Thyroid gland (tissue), 4 donors: ENCODE measurements around the gene S100A2. TPM values are rescaled to one million over a fixed set of nuclear protein-coding genes. Genes with fewer than 3 reads are reported as not detected.
A peak's percentile ranks its signal among the peaks of the same experiment; 100 is the strongest.

Source experiments
- DNase-seq, 2 donors: peaks; one replicate each; pipeline ENCODE4 v3.0.0-alpha.2; 2019
- H3K27ac ChIP-seq, 3 donors: fragments of 200-600 bp; sonication (generic); 1 replicate in 2 of 3; 2 replicates in 1 of 3; pipeline ENCODE4 v1.5.1; 2016 to 2019; ENCODE audit warnings: mild to moderate bottlenecking in 1 of 3, moderate library complexity in 1 of 3
- H3K27me3 ChIP-seq: fragments of 200-600 bp; sonication (generic); one replicate; pipeline ENCODE4 v1.5.1; 2019
- H3K36me3 ChIP-seq, 2 donors: fragments of 200-600 bp; sonication (generic); one replicate each; pipeline ENCODE4 v1.5.1; 2016 to 2019
- H3K4me1 ChIP-seq, 2 donors: fragments of 200-600 bp; sonication (generic); one replicate each; pipeline ENCODE4 v1.5.1; 2017 to 2019
- H3K4me3 ChIP-seq, 3 donors: fragments of 200-600 bp; sonication (generic); replicated peaks in 1 of 3; 1 replicate in 2 of 3; 2 replicates in 1 of 3; pipeline ENCODE4 v1.5.1; 2016; ENCODE audit warnings: mild to moderate bottlenecking in 1 of 3
- H3K9me3 ChIP-seq: fragments of 200-600 bp; sonication (generic); one replicate; pipeline ENCODE4 v1.5.1; 2017
- POLR2A ChIP-seq, 2 donors: fragments of 450-650 bp; IDR thresholded peaks; one replicate each; pipeline ENCODE4 v1.6.1; 2017; ENCODE audit warnings: antibody characterized with exemption in 2 of 2, mild to moderate bottlenecking in 2 of 2, moderate library complexity in 1 of 2
- WGBS, 2 donors: methylation state at CpG; one replicate each; pipeline ENCODE4 v1.1.5; 2017; 5-methylcytosine and 5-hydroxymethylcytosine counted together
- intact Hi-C: fragments of 100-400 bp; cut with DNase I; formaldehyde crosslinking; loops from one replicate; pipeline ENCODE4 v1.15.1; 2023
- total RNA-seq, 4 donors: library from RNA; depleted of rRNA; stranded (reverse); fragments of >200 nt; gene quantifications; one replicate each; pipeline ENCODE4 v1.2.3, GENCODE V29; 2016
- TF ChIP-seq, protein P1 (sequence below), 6 experiments: fragments of 200-600 bp in 3 of 6; fragments of 450-650 bp in 3 of 6; sonication (generic) in 3 of 6; IDR thresholded peaks; one replicate each; pipeline ENCODE4 v1.5.1; 2016 to 2019; ENCODE audit warnings: antibody characterized with exemption in 6 of 6, mild to moderate bottlenecking in 2 of 6, inconsistent platforms in 1 of 6, moderate library complexity in 1 of 6

S100A2 gene
- 10 to 100 TPM in 1 of 4 donors, 1 to 10 TPM in 3; 2.6 to 10.1 (median 5.9) TPM for total RNA-seq

- Histone ChIP-seq H3K27me3 (no peaks in the 10 kb centered on the region), H3K27ac (peak within 1 kb of the TSS; percentile 96 to 99 (median 99)), H3K4me1 (peaks cover 33 to 60% of the 10 kb centered on the region in 2 donors), H3K4me3 (no peak within 1 kb of the TSS), H3K36me3 (no peaks in the 10 kb centered on the region), H3K9me3 (no peaks in the 10 kb centered on the region)
- WGBS, 2 donors = 19 to 32% methylated on average over 8 of the region's 8 CpGs
- intact Hi-C loops = no loop called here
- peak; percentile 90 to 92 for DNase-seq
- TF ChIP-seq, protein P1, sequence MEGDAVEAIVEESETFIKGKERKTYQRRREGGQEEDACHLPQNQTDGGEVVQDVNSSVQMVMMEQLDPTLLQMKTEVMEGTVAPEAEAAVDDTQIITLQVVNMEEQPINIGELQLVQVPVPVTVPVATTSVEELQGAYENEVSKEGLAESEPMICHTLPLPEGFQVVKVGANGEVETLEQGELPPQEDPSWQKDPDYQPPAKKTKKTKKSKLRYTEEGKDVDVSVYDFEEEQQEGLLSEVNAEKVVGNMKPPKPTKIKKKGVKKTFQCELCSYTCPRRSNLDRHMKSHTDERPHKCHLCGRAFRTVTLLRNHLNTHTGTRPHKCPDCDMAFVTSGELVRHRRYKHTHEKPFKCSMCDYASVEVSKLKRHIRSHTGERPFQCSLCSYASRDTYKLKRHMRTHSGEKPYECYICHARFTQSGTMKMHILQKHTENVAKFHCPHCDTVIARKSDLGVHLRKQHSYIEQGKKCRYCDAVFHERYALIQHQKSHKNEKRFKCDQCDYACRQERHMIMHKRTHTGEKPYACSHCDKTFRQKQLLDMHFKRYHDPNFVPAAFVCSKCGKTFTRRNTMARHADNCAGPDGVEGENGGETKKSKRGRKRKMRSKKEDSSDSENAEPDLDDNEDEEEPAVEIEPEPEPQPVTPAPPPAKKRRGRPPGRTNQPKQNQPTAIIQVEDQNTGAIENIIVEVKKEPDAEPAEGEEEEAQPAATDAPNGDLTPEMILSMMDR (IDR thresholded peaks at IDR 0.05) = no peak
- peak in 1 of 2 donors; percentile 51 for TF ChIP-seq POLR2A (IDR thresholded peaks at IDR 0.05)
Measured at GRCh38 chr1:153565529-153566374, at the start of gene S100A2. Gene S100A2 (minus strand): TSS chr1:153565844. CDS start chr1:153563877, 1,967 bp downstream.

DNA sequence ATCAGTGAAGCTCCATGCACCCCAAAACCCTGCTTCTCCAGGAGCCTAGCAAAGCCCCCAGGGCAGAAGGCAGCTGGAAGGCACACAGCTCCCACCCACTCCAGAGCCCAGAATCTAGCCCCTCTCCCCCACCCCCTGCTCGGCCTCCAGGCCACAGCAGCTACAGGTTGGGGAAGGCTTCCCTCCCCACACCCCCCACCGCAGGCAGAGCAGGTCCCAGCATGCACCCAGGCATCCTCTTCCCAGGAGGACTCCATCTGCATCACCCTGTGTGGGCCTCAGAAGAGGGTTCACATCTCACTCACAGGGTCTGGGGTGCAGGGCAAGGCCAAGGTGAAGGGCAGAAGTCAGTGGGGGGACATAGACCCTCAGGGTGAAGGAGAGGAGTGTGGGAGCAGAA is 49.8 kb upstream of the S100A2 start:
- intact Hi-C loops = no loop called here
- peak overlapping the region in 1 of 3 donors; percentile 19 for H3K4me3 ChIP-seq
- H3K9me3 ChIP-seq = no peaks in the 10 kb centered on the region
- H3K27ac ChIP-seq = peak overlapping the region; percentile 75 to 89 (median 77)
- H3K4me1 ChIP-seq = peaks cover 58 to 69% of the 10 kb centered on the region in 2 donors
- H3K27me3 ChIP-seq = no peaks in the 10 kb centered on the region
- no peak for DNase-seq
- H3K36me3 ChIP-seq = peaks cover 0 to 8% of the 10 kb centered on the region in 2 donors
- WGBS, 2 donors = 60 to 67% methylated on average over 1 of the region's 2 CpGs
- TF ChIP-seq, protein P1 (IDR thresholded peaks at IDR 0.05) = no peak
- no peak for TF ChIP-seq POLR2A (IDR thresholded peaks at IDR 0.05)

GRCh38 chr1:153614906-153615305 is 49.3 kb upstream of the S100A2 start:
- no peak for DNase-seq
- TF ChIP-seq, protein P1 (IDR thresholded peaks at IDR 0.05) = no peak
- TF ChIP-seq POLR2A (IDR thresholded peaks at IDR 0.05) = no peak
- Histone ChIP-seq H3K27ac (peak overlapping the region; percentile 75 to 89 (median 77)), H3K27me3 (no peaks in the 10 kb centered on the region), H3K4me1 (peaks cover 63 to 74% of the 10 kb centered on the region in 2 donors), H3K9me3 (no peaks in the 10 kb centered on the region), H3K36me3 (peaks cover 0 to 6% of the 10 kb centered on the region in 2 donors), H3K4me3 (no peak overlapping the region)
- WGBS, 2 donors = 84 to 100% methylated on average over 2 to 7 of the region's 7 CpGs
- intact Hi-C loops = loop anchor here (5.0 kb wide), 1 partner anchor 38 kb away; no protein-coding TSS in a partner anchor

DNA sequence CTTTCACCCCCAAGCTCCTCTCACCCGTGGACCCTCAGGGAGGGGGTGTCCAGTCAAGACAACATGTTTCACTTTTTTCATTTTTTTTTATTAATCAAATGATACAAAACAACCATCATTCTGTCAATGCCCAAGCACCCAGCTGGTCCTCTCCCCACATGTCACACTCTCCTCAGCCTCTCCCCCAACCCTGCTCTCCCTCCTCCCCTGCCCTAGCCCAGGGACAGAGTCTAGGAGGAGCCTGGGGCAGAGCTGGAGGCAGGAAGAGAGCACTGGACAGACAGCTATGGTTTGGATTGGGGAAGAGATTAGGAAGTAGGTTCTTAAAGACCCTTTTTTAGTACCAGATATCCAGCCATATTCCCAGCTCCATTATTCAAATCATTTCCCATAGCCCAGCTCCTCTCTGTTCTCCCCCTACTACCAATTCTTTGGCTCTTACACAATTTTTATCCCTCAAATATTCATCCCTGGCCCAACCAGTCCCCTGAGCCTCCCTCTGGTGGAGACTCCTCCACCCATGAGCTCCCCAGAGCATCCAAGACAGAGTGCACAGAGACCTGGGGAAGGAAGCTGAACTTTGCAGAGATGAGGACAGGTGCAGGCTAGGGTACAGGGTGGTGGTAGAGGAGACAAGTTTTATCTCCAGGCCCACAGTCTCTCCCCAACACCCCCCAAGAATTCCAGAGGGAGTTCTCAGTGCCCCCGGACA is 48.7 kb upstream of the S100A2 start:
- H3K4me1 ChIP-seq = peaks cover 69 to 80% of the 10 kb centered on the region in 2 donors
- intact Hi-C loops = loop anchor here (5.0 kb wide), 1 partner anchor 37 kb away; no protein-coding TSS in a partner anchor
- 64 to 69% methylated on average over 2 of the region's 2 CpGs for WGBS, 2 donors
- no peaks in the 10 kb centered on the region for H3K9me3 ChIP-seq
- no peak for DNase-seq
- TF ChIP-seq, protein P1 (IDR thresholded peaks at IDR 0.05) = no peak
- no peak for TF ChIP-seq POLR2A (IDR thresholded peaks at IDR 0.05)
- no peaks in the 10 kb centered on the region for H3K27me3 ChIP-seq
- H3K4me3 ChIP-seq = no peak overlapping the region
- peak overlapping the region; percentile 29 to 89 (median 77) for H3K27ac ChIP-seq
- peaks cover 0 to under 1% of the 10 kb centered on the region in 2 donors for H3K36me3 ChIP-seq
